Activated CD8-positive, alpha-beta T cell treated with anti-CD3 and anti-CD28 coated beads, Interleukin-2, amount 10 ng/mL, durations not matched to agents 7 days and 5 days (primary cell): ENCODE results near the gene SMURF2. TPM values are rescaled to one million over a fixed set of nuclear protein-coding genes. Genes with fewer than 3 reads are reported as not detected.
"Not testable (repeated sequence)": the region's sequence is repeated elsewhere in the genome, so short reads cannot be mapped to it uniquely, and the experiment has no call there.

ENCODE experiments used
- ATAC-seq: fragments of 150-1000 bp; cut with Tn5 transposase; one replicate; pipeline ENCODE4 v1.10.0; 2021; ENCODE audit warnings: moderate library complexity
- CTCF ChIA-PET: fragments of 350-600 bp; sonication (Branson Sonifier 250); formaldehyde crosslinking; loops from one replicate; lab custom pipeline; 2021; ENCODE audit warnings: antibody characterized with exemption; lab: Charles Lee
- POLR2A ChIA-PET: fragments of 350-600 bp; sonication (Branson Sonifier 250); formaldehyde crosslinking; loops from one replicate; lab custom pipeline; 2021; ENCODE audit warnings: antibody characterized with exemption; lab: Charles Lee
- DNase-seq: peaks from one replicate; pipeline ENCODE4 v3.0.0-alpha.2; 2020
- H3K27ac Mint-ChIP-seq: one replicate; pipeline ENCODE4 v1.8.0; 2021; ENCODE audit warnings: mild to moderate bottlenecking, mixed read lengths
- H3K27me3 Mint-ChIP-seq: one replicate; pipeline ENCODE4 v1.8.0; 2021; ENCODE audit warnings: low read depth, mixed read lengths
- H3K36me3 Mint-ChIP-seq: one replicate; pipeline ENCODE4 v1.8.0; 2021; ENCODE audit warnings: low read depth, mixed read lengths
- H3K4me1 Mint-ChIP-seq: one replicate; pipeline ENCODE4 v1.8.0; 2021; ENCODE audit warnings: low read depth, mixed read lengths
- H3K4me3 Mint-ChIP-seq: one replicate; pipeline ENCODE4 v1.8.0; 2021; ENCODE audit warnings: mild to moderate bottlenecking, mixed read lengths
- H3K9me3 Mint-ChIP-seq: one replicate; pipeline ENCODE4 v1.8.0; 2022; ENCODE audit warnings: mixed read lengths; ENCODE audit not compliant: insufficient read depth
- total RNA-seq, 2 experiments: library from RNA; stranded (reverse); gene quantifications; one replicate each; pipeline ENCODE4 v1.2.3, GENCODE V29; 2021

The SMURF2 gene
- total RNA-seq, 2 experiments from 2014 or later: 16.1 to 16.4 TPM

DNA sequence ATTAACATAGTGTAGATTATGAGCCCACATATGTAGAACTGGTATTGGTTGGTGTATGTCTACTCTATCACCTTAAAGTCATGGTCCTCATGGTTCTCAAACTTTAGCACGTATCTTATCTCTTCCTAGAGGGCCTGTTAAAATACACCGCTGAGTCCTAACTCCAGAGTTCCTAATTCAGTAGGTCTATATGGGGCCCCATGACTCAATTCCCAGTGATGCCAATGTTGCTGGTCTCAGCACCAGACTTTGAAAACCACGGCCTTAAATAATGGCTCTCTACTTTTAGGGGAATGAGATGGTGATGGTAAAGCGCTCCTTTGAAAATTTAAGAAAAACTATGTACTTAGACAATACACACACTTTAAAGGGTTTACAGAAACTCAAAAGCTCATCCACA lies 36.6 kb downstream of the SMURF2 start:
- H3K27ac Mint-ChIP-seq: no peak overlapping the region
- peaks cover 3% of the 10 kb centered on the region for H3K36me3 Mint-ChIP-seq
- ChIA-PET POLR2A (no interaction called here), CTCF (no interaction called here)
- H3K27me3 Mint-ChIP-seq: no peaks in the 10 kb centered on the region
- H3K4me3 Mint-ChIP-seq: no peak overlapping the region
- H3K4me1 Mint-ChIP-seq: peaks cover 21% of the 10 kb centered on the region
- ATAC-seq (no peak), DNase-seq (no peak)
- H3K9me3 Mint-ChIP-seq: no peaks in the 10 kb centered on the region

DNA sequence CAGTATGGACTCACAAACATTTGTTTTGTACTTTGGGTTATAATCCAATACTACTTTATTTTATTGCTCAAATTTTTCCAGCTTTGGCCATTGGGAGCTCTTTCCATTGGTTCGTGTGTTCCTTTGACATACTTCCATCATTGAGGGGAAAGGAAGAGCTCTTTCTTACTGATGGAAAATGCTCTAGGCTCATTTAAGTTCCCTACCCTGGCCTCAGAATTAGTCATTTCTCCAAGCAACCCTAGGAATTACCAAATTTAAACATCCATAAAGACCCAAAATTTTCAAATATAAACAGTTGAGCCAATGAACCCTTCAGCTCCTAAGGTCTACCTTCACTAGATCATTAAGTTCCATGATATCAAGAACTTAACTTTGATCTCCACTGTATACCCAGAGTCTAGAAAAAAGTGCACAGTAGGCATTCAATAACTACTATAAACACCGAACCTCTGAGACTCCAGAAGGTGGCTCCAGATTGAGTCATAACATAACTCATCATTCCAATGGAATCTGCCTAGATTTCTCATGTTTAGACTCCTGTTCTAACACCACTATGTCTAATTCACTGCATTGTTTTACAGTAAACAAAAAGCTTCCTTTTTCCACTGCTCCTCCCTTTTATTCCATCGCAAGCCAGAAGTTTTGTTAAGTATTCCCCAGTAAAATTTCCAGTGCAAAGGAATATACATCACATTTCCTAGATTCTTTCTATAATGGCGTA lies 39.0 kb downstream of the SMURF2 start:
- peaks cover 3% of the 10 kb centered on the region for H3K36me3 Mint-ChIP-seq
- no peak overlapping the region for H3K27ac Mint-ChIP-seq
- ATAC-seq (no peak), DNase-seq (no peak)
- POLR2A ChIA-PET: no interaction called here
- H3K27me3 Mint-ChIP-seq: no peaks in the 10 kb centered on the region
- H3K9me3 Mint-ChIP-seq: no peaks in the 10 kb centered on the region
- CTCF ChIA-PET: interaction anchor here (1.2 to 2.2 kb wide), 3 partner anchors 9 to 20 kb away, joined by 3 to 5 read pairs (median 3); no protein-coding TSS in a partner anchor
- H3K4me1 Mint-ChIP-seq: peaks cover 7% of the 10 kb centered on the region
- no peak overlapping the region for H3K4me3 Mint-ChIP-seq

DNA sequence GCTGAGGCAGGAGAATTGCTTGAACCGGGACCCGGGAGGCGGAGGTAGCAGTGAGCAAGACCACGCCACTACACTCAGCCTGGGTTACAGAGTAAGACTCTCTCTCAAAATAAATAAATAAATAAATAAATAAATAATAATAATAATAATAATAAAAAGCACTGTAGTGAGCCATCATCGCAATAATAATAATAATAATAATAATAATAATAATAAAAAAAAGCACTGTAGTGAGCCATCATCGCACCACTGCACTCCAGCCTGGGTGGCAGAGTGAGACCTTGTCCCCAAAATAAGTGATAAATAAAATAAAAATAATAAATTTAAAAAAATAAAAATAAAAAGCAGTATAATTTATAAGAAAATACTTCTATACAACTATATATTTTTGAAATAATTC lies 40.3 kb downstream of the SMURF2 start:
- POLR2A ChIA-PET: no interaction called here
- no peaks in the 10 kb centered on the region for H3K4me1 Mint-ChIP-seq

DNA sequence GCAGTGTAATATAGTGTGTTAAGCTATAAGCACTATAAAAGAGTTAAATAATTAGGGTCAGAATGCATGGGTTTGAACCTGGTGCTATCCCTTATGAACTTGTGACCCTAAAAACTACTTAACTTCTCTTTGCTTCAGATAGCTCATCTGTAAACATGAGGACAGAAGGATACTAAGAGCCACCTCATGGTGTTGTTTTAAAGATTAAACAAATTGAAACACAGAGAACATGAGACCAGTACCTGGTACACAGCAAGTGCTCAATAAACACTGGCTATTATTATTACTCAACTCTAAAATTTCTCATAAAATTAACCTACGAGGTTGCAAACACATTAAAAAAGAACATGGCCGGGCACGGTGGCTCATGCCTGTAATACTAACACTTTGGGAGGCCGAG lies 43.3 kb downstream of the SMURF2 start:
- ChIA-PET POLR2A (no interaction called here), CTCF (interaction anchor here (1.0 to 1.2 kb wide), 3 partner anchors 27 to 128 kb away, joined by 3 read pairs; no protein-coding TSS in a partner anchor)
- DNase-seq (no peak), ATAC-seq (no peak)
- Mint-ChIP-seq H3K36me3 (no peaks in the 10 kb centered on the region), H3K9me3 (no peaks in the 10 kb centered on the region), H3K4me3 (no peak overlapping the region), H3K27ac (no peak overlapping the region), H3K4me1 (peaks cover 9% of the 10 kb centered on the region), H3K27me3 (no peaks in the 10 kb centered on the region)

More for the DNA sequence above, 40.3 kb downstream of the SMURF2 start:
- no peak for DNase-seq
- H3K36me3 Mint-ChIP-seq: peaks cover 3% of the 10 kb centered on the region
- no peak overlapping the region for H3K4me3 Mint-ChIP-seq
- no peaks in the 10 kb centered on the region for H3K27me3 Mint-ChIP-seq
- CTCF ChIA-PET: no interaction called here
- no peak for ATAC-seq
- no peaks in the 10 kb centered on the region for H3K9me3 Mint-ChIP-seq
- no peak overlapping the region for H3K27ac Mint-ChIP-seq

DNA sequence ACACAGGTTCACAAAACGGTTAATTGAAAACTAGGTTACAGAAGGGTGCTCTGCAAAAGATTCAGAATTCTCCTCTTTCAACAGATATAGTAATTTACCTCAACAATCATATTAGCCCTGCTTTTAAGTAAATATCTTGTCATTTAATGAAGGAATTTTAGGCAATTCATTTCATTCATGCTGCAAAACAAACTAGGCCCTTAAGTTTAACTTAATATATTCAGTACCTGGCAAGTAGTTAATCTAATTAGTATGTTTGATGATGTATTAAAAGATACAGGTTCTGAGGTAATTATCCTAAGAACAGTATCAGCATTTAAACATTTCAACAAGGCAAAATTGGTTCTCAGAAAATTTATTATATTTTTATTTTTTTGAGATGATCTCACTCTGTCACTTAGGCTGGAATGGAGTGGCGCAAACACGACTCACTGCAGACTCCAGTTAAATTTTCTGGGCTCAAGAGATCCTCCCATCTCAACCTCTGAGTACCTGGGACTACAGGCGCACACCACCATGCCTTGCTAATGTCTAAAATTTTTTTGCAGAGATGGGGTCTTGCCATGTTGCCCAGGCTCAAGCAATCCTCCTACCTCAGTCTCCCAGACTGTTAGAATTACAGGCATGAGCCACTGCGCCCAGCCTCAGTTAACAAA lies 44.9 kb downstream of the SMURF2 start:
- no peak overlapping the region for H3K4me3 Mint-ChIP-seq
- H3K36me3 Mint-ChIP-seq: peaks cover 3% of the 10 kb centered on the region
- H3K4me1 Mint-ChIP-seq: peaks cover 15% of the 10 kb centered on the region
- POLR2A ChIA-PET: interaction anchor here (0.9 kb wide), 1 partner anchor 8 kb away, joined by 3 read pairs; no protein-coding TSS in a partner anchor
- H3K9me3 Mint-ChIP-seq: no peaks in the 10 kb centered on the region
- ATAC-seq (no peak), DNase-seq (no peak)
- H3K27ac Mint-ChIP-seq: no peak overlapping the region
- CTCF ChIA-PET: interaction anchor here (1.2 kb wide), 1 partner anchor 29 kb away, joined by 3 read pairs; no protein-coding TSS in a partner anchor
- H3K27me3 Mint-ChIP-seq: no peaks in the 10 kb centered on the region

DNA sequence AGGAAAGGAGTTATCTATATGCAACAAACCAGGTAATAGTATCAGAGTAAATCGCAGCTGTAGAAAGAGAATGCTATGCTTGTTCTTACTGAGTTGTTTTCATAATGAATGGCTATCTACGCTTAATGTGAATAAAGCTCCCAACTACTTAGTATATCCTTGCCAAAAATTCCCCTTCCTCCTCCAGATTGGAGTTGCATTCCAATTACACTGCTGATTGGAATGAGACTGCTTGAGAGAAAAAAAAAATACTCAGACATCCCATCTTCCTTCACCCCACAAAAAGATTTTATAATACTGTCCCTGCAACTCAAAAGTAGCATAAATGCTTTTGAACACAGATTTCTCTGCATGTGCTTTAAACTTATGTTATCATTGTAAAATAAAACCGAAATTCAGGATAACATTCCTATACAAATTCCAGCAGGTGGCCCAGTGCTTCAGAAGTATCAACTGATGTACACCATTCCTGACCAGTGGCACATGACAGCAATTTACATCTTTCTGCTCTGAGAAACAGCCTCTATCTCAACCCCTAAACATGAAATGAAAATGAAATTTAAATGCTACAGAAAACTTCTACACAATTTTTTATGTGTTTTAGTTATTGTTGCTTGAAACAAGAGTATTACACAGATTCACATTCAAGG lies 47.0 kb downstream of the SMURF2 start:
- Mint-ChIP-seq H3K27ac (no peak overlapping the region), H3K36me3 (peaks cover 5% of the 10 kb centered on the region), H3K4me3 (no peak overlapping the region), H3K27me3 (no peaks in the 10 kb centered on the region), H3K9me3 (no peaks in the 10 kb centered on the region), H3K4me1 (peaks cover 15% of the 10 kb centered on the region)
- DNase-seq: no peak
- no peak for ATAC-seq
- CTCF ChIA-PET: interaction anchor here (1.2 to 1.8 kb wide), 2 partner anchors 12 to 35 kb away, joined by 4 to 5 read pairs; no protein-coding TSS in a partner anchor
- POLR2A ChIA-PET: no interaction called here

DNA sequence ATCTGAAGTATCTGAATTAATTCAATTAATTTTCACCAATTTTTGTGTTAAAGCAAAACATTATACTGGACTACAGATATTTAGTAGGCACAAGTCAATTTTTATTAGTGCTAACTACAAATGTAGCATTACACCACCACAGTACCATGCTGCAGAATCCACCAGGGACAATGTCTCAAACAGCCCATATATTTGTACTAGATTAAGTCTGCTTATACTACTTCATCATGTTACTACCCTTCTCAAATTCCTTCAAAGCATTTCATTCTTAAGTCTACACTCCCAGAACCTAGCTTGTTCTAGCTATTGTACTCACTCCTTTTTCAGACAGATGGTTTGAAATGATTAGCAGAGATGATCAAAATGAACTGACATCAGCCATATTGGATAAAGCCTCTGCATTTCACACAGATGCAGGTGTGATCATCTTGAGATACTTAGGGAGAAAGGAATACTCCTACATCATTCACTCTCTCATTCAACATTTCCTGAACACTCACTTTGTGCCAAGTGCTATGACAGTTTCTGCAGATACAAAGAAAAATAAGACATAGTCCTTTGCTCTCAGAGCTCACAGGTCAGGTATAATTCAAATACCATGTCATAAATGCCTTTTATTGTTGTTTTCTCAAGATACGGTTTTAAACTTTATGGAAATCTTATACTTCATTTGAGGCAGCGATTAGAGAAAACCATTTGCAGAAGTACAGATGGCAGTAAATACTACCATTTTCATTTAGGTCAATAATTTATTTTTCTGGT lies 47.7 kb downstream of the SMURF2 start:
- Mint-ChIP-seq H3K4me3 (no peak overlapping the region), H3K9me3 (no peaks in the 10 kb centered on the region), H3K4me1 (peaks cover 17% of the 10 kb centered on the region), H3K27ac (no peak overlapping the region), H3K27me3 (no peaks in the 10 kb centered on the region), H3K36me3 (peaks cover 5% of the 10 kb centered on the region)
- ChIA-PET POLR2A (no interaction called here), CTCF (interaction anchor here (1.2 to 1.8 kb wide), 2 partner anchors 12 to 35 kb away, joined by 4 to 5 read pairs; no protein-coding TSS in a partner anchor)
- DNase-seq: no peak
- no peak for ATAC-seq

DNA sequence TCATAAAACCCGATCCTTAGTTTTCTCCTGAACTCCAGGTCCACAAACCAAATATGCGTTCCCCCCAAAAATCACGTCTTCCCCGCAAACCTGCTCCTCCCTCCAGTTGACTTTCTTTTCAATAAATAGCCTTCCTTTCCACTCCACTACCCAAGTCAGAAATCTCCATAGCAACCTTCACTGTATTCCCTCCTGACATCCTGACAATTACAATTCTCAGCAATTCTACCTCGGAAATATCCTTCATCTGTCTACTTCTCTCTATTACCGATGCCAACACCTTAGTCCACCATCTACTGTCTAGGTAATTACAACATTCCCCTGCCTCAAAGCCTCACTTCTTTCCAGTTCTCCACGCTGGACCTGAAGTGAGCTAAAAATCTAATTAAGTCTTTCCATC lies 50.7 kb downstream of the SMURF2 start:
- Mint-ChIP-seq H3K4me3 (no peak overlapping the region), H3K27me3 (no peaks in the 10 kb centered on the region), H3K9me3 (no peaks in the 10 kb centered on the region), H3K36me3 (peaks cover 5% of the 10 kb centered on the region), H3K4me1 (peaks cover 29% of the 10 kb centered on the region), H3K27ac (no peak overlapping the region)
- DNase-seq: no peak
- no peak for ATAC-seq
- CTCF ChIA-PET: interaction anchor here (0.9 to 1.0 kb wide), 2 partner anchors 11 to 77 kb away, joined by 3 read pairs; no protein-coding TSS in a partner anchor
- POLR2A ChIA-PET: no interaction called here

DNA sequence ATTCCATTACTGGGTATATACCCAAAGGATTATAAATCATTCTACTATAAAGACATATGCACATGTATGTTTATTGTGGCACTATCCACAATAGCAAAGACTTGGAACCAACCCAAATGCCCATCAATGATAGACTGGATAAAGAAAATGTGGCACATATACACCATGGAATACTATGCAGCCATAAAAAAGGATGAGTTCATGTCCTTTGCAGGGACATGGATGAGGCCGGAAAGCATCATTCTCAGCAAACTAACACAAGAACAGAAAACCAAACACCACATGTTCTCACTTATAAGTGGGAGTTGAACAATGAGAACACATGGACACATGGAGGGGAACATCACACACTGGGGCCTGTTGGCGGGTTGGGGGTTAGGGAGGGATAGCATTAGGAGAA lies 51.9 kb downstream of the SMURF2 start:
- H3K9me3 Mint-ChIP-seq, CTCF ChIA-PET, ATAC-seq, H3K27ac Mint-ChIP-seq, H3K27me3 Mint-ChIP-seq, H3K36me3 Mint-ChIP-seq, H3K4me3 Mint-ChIP-seq, DNase-seq: not testable (repeated sequence)
- POLR2A ChIA-PET: interaction anchor here (1.0 kb wide), 1 partner anchor 8 kb away, joined by 3 read pairs; no protein-coding TSS in a partner anchor
- H3K4me1 Mint-ChIP-seq: peaks cover 28% of the 10 kb centered on the region

DNA sequence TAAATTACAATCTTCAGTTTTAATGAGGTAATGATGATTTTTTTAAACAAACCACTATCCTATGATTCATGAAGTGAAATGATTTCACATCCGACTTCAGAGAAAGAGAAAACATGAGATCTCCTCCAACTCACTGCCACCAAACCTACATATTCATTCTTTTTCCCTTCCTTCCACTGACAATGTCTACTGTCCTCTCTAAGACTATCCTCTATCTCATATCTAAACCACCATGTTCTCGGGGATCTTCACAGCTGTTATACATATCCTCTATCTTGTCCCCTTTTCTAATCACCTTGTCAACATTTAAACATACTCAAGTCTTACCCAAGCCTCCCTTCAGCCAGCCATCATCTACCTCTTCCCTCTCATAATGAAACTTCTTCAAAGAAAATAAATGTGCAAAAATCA lies 53.5 kb downstream of the SMURF2 start:
- H3K9me3 Mint-ChIP-seq: no peaks in the 10 kb centered on the region
- H3K36me3 Mint-ChIP-seq: peaks cover 5% of the 10 kb centered on the region
- H3K27ac Mint-ChIP-seq: peak overlapping the region; percentile 28
- no peaks in the 10 kb centered on the region for H3K27me3 Mint-ChIP-seq
- peak; percentile 42 for ATAC-seq
- ChIA-PET CTCF (interaction anchor here (1.0 kb wide), 1 partner anchor 9 kb away, joined by 4 read pairs; no protein-coding TSS in a partner anchor), POLR2A (no interaction called here)
- peaks cover 19% of the 10 kb centered on the region for H3K4me1 Mint-ChIP-seq
- no peak overlapping the region for H3K4me3 Mint-ChIP-seq
- no peak for DNase-seq
